B cell (primary cell): Measurements from ENCODE around the gene HSBP1. TPM values are rescaled to one million over a fixed set of nuclear protein-coding genes. Genes with fewer than 3 reads are reported as not detected.

Source experiments
- ATAC-seq: fragments of 200-7000 bp; cut with Tn5 transposase; one replicate; pipeline ENCODE4 v1.10.0; 2021; ENCODE audit warnings: low read depth, mild to moderate bottlenecking, moderate number of reproducible peaks, moderate library complexity
- CTCF ChIA-PET: fragments of 350-600 bp; sonication (Branson Sonifier 250); formaldehyde crosslinking; loops from one replicate; lab custom pipeline; 2021; ENCODE audit warnings: antibody characterized with exemption, inconsistent platforms; lab: Charles Lee
- POLR2A ChIA-PET: fragments of 350-600 bp; sonication (Branson Sonifier 250); formaldehyde crosslinking; loops from one replicate; lab custom pipeline; 2021; ENCODE audit warnings: antibody characterized with exemption; lab: Charles Lee
- DNase-seq: peaks from one replicate; pipeline ENCODE4 v3.0.0; 2013
- H2AFZ ChIP-seq: 2 replicates; pipeline ENCODE4 v1.6.1; 2012; ENCODE audit warnings: mild to moderate bottlenecking, low read depth, low read length; ENCODE audit not compliant: insufficient read depth, poor library complexity, severe bottlenecking
- H3K27ac ChIP-seq, 2 donors: 1 replicate in 1 of 2; 2 replicates in 1 of 2; pipeline ENCODE4 v1.5.1; 2012 to 2013; ENCODE audit warnings: low read length in 2 of 2, mild to moderate bottlenecking in 2 of 2, moderate library complexity in 1 of 2
- H3K27me3 ChIP-seq, 4 experiments: fragments of 200-600 bp in 1 of 4; sonication (generic) in 1 of 4; replicated peaks in 1 of 4; 1 replicate in 2 of 4; 2 replicates in 2 of 4; pipeline versions ENCODE4 v1.6.1 to v1.7.0; 2013 to 2016; ENCODE audit warnings: low read length in 3 of 4, mild to moderate bottlenecking in 2 of 4, mixed read lengths in 1 of 4, moderate library complexity in 1 of 4; ENCODE audit not compliant: insufficient read depth in 4 of 4, control insufficient read depth in 3 of 4; ENCODE audit errors: control extremely low read depth in 1 of 4
- H3K36me3 ChIP-seq, 2 experiments: replicated peaks in 1 of 2; 1 replicate in 1 of 2; 2 replicates in 1 of 2; pipeline versions ENCODE4 v1.6.1 to v1.7.1; 2013; ENCODE audit warnings: low read length in 1 of 2; ENCODE audit not compliant: insufficient read depth in 2 of 2, control insufficient read depth in 1 of 2; ENCODE audit errors: control extremely low read depth in 1 of 2, extremely low read depth in 1 of 2
- H3K4me1 ChIP-seq, 2 donors: fragments of 200-600 bp in 1 of 2; sonication (generic) in 1 of 2; 1 replicate in 1 of 2; 2 replicates in 1 of 2; pipeline versions ENCODE4 v1.5.1 to v1.6.1; 2013 to 2017; ENCODE audit warnings: low read length in 2 of 2; ENCODE audit not compliant: control insufficient read depth in 2 of 2, insufficient read depth in 2 of 2
- H3K4me2 ChIP-seq: replicated peaks from 2 replicates; pipeline ENCODE3; 2012; ENCODE audit warnings: mild to moderate bottlenecking, low read depth, low read length; ENCODE audit not compliant: poor library complexity, severe bottlenecking
- H3K4me3 ChIP-seq, 5 experiments: fragments of 200-600 bp in 1 of 5; sonication (generic) in 1 of 5; 1 replicate in 3 of 5; 2 replicates in 2 of 5; pipeline versions ENCODE4 v1.5.1 to v1.7.0; 2011 to 2016; ENCODE audit warnings: low read length in 4 of 5, mild to moderate bottlenecking in 4 of 5, low read depth in 2 of 5, control low read depth in 1 of 5, moderate library complexity in 1 of 5; ENCODE audit not compliant: insufficient read depth in 1 of 5; ENCODE audit errors: control extremely low read depth in 1 of 5, extremely low read depth in 1 of 5
- H3K79me2 ChIP-seq: fragments of 200-600 bp; sonication (generic); one replicate; pipeline ENCODE4 v1.6.0; 2016; ENCODE audit warnings: low read length; ENCODE audit not compliant: control insufficient read depth, insufficient read depth
- H3K9ac ChIP-seq: fragments of 200-600 bp; sonication (generic); 2 replicates; pipeline ENCODE4 v1.6.1; 2017; ENCODE audit warnings: mild to moderate bottlenecking, low read length, moderate library complexity
- H3K9me3 ChIP-seq, 3 donors: one replicate each; pipeline versions ENCODE4 v1.6.1 to v1.7.1; 2013; ENCODE audit warnings: low read length in 2 of 3; ENCODE audit not compliant: control insufficient read depth in 2 of 3, insufficient read depth in 1 of 3; ENCODE audit errors: control extremely low read depth in 1 of 3
- H4K20me1 ChIP-seq: 2 replicates; pipeline ENCODE4 v1.6.0; 2012; ENCODE audit warnings: mild to moderate bottlenecking, low read length; ENCODE audit not compliant: insufficient read depth, control insufficient read depth, poor library complexity, severe bottlenecking
- H3K27ac Mint-ChIP-seq: one replicate; pipeline ENCODE4 v1.8.0; 2021; ENCODE audit warnings: mixed read lengths
- H3K27me3 Mint-ChIP-seq: one replicate; pipeline ENCODE4 v1.8.0; 2021; ENCODE audit warnings: mixed read lengths
- H3K4me1 Mint-ChIP-seq: one replicate; pipeline ENCODE4 v1.8.0; 2021; ENCODE audit warnings: mixed read lengths
- H3K4me3 Mint-ChIP-seq: one replicate; pipeline ENCODE4 v1.8.0; 2021; ENCODE audit warnings: mixed read lengths
- H3K9me3 Mint-ChIP-seq: one replicate; pipeline ENCODE4 v1.8.0; 2022; ENCODE audit warnings: mixed read lengths; ENCODE audit not compliant: insufficient read depth
- CTCF ChIP-seq: fragments of 200-600 bp; IDR thresholded peaks from one replicate; pipeline ENCODE4 v1.8.0; 2022; ENCODE audit warnings: antibody characterized with exemption, mild to moderate bottlenecking
- EZH2 ChIP-seq: IDR thresholded peaks from 2 replicates; pipeline ENCODE4 v1.6.1; 2012; ENCODE audit warnings: borderline replicate concordance, low read depth, mild to moderate bottlenecking, moderate library complexity, low read length; ENCODE audit not compliant: insufficient read depth, poor library complexity, severe bottlenecking
- WGBS: methylation state at CpG from one replicate; pipeline ENCODE4 v1.1.5; 2013; ENCODE audit warnings: missing lambda C conversion rate; ENCODE audit not compliant: insufficient coverage; 5-methylcytosine and 5-hydroxymethylcytosine counted together
- intact Hi-C: fragments of 100-400 bp; cut with micrococcal nuclease; formaldehyde crosslinking; loops from one replicate; pipeline ENCODE4 v1.10.0; 2022
- polyA plus RNA-seq: library from polyadenylated mRNA; depleted of rRNA; stranded (reverse); fragments of >200 nt; gene quantifications from 2 replicates; pipeline ENCODE4 v1.2.3, GENCODE V29; 2012
- total RNA-seq, 2 donors: library from RNA; stranded (reverse); fragments of 120-200 nt in 1 of 2; gene quantifications; 1 replicate in 1 of 2; 2 replicates in 1 of 2; pipeline versions ENCODE4 v1.2.3 to v1.2.4, GENCODE V29; 2013 to 2022

The HSBP1 gene
- total and polyA plus RNA-seq, 2 donors (not counting 1 experiment from before 2014, with no cell fraction given): 4.8 to 39.6 TPM

DNA sequence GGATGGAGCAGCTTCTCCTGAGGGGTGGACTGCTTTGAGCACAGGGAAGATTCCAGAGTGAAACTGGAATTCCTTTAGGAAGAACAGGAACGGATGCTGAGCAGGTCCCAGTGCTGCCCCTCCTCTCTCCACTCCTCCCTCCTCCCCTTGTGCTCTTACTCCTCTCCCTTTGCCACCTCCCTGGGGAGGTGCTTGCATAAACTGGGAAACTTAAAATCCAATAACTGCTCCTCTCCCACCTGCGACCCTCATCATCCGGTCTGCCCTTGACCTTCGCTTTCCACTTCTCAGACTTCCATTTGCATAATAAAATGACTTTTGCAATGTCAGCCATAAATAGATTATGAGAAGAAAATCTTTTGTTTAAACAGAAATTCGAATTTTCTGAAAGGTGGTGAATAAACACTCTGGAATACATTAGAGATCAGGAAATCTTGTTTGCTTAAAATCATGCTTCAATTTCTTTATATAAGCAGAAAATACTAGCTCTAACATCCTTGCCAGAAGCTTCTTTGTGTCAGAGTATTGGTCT is 23.7 kb downstream of the HSBP1 start:
- peaks cover 0 to 5% (median 2%) of the 10 kb centered on the region in 4 experiments for H3K27me3 ChIP-seq
- H3K9me3 ChIP-seq: peaks cover 0 to 3% (median 0%) of the 10 kb centered on the region in 3 donors
- H3K4me3 Mint-ChIP-seq: no peak overlapping the region
- H3K4me1 ChIP-seq: peaks cover 3 to 4% of the 10 kb centered on the region in 2 donors
- ChIA-PET POLR2A (no interaction called here), CTCF (no interaction called here)
- H3K79me2 ChIP-seq: no peaks in the 10 kb centered on the region
- H3K36me3 ChIP-seq: no peaks in the 10 kb centered on the region
- no peak overlapping the region for H3K27ac ChIP-seq
- peaks cover 7% of the 10 kb centered on the region for H3K27me3 Mint-ChIP-seq
- 75% methylated on average over 1 of the region's 5 CpGs for WGBS
- H4K20me1 ChIP-seq: no peaks in the 10 kb centered on the region
- no peaks in the 10 kb centered on the region for H3K9me3 Mint-ChIP-seq
- H2AFZ ChIP-seq: no peak overlapping the region
- no peak overlapping the region for H3K4me3 ChIP-seq
- DNase-seq: no peak
- H3K4me2 ChIP-seq: no peak overlapping the region
- H3K27ac Mint-ChIP-seq: no peak overlapping the region
- intact Hi-C loops: no loop called here
- no peak overlapping the region for H3K9ac ChIP-seq
- no peak for ATAC-seq
- no peak for TF ChIP-seq EZH2
- TF ChIP-seq CTCF: no peak
- peaks cover 2% of the 10 kb centered on the region for H3K4me1 Mint-ChIP-seq

GRCh38 chr16:83833921-83834320 is 26.1 kb downstream of the HSBP1 start:
- Histone ChIP-seq H4K20me1 (no peaks in the 10 kb centered on the region), H3K4me2 (no peak overlapping the region), H2AFZ (no peak overlapping the region), H3K9me3 (peaks cover 0 to 3% (median 0%) of the 10 kb centered on the region in 3 donors), H3K4me1 (peaks cover 0 to 4% of the 10 kb centered on the region in 2 donors), H3K27me3 (peaks cover 0 to 12% (median 5%) of the 10 kb centered on the region in 4 experiments), H3K27ac (no peak overlapping the region), H3K79me2 (no peaks in the 10 kb centered on the region), H3K4me3 (no peak overlapping the region), H3K9ac (no peak overlapping the region), H3K36me3 (no peaks in the 10 kb centered on the region)
- ChIA-PET CTCF (interaction anchor here (1.5 kb wide), 1 partner anchor 9 kb away, joined by 7 read pairs; no protein-coding TSS in a partner anchor), POLR2A (no interaction called here)
- H3K27me3 Mint-ChIP-seq: peaks cover 16% of the 10 kb centered on the region
- DNase-seq: no peak
- TF ChIP-seq EZH2 (no peak), CTCF (no peak)
- no peak overlapping the region for H3K27ac Mint-ChIP-seq
- no CpG with 5 or more reads among the region's 2 CpGs for whole genome bisulfite sequencing
- H3K9me3 Mint-ChIP-seq: no peaks in the 10 kb centered on the region
- H3K4me3 Mint-ChIP-seq: no peak overlapping the region
- H3K4me1 Mint-ChIP-seq: peaks cover 2% of the 10 kb centered on the region
- ATAC-seq: no peak
- intact Hi-C loops: no loop called here
